ENCODE results near the gene TLL1. TPM values are rescaled to one million over a fixed set of nuclear protein-coding genes. Genes with fewer than 3 reads are reported as not detected.
A peak's percentile ranks its signal among the peaks of the same experiment; 100 is the strongest.

TLL1 gene
- total RNA-seq, 1 experiment from 2014 or later, result 0.37 TPM

GRCh38 chr4:165971933-165972332 lies 98.9 kb downstream of the TLL1 start:
- Histone ChIP-seq H3K27ac (ENCODE audit: low read depth, low read length) (no peak overlapping the region), H2AFZ (ENCODE audit: low read depth, low read length, poor library complexity, severe bottlenecking) (no peak overlapping the region), H3K9me2 (ENCODE audit: insufficient read depth) (no peaks in the 10 kb centered on the region), H3K36me3 (ENCODE audit: control insufficient read depth in 1 of 2, insufficient read depth in 2 of 2, low read length in 2 of 2) (no peaks in the 10 kb centered on the region), H4K20me1 (ENCODE audit: insufficient read depth) (no peaks in the 10 kb centered on the region), H3K4me1 (ENCODE audit: control insufficient read depth in 1 of 2, insufficient read depth in 2 of 2, low read length in 2 of 2) (peaks cover 0 to 21% of the 10 kb centered on the region in 2 experiments; a peak in 2 of 4 replicates), H3K79me2 (ENCODE audit: insufficient read depth, low read length) (no peaks in the 10 kb centered on the region), H3K4me2 (ENCODE audit: low read length) (peak overlapping the region; percentile 18; the same call in 1 of the 2 replicates), H3K9me3 (ENCODE audit: control insufficient read depth in 1 of 2, insufficient read depth in 1 of 2, low read depth in 1 of 2, low read length in 2 of 2) (no peaks in the 10 kb centered on the region), H3K9ac (ENCODE audit: low read length) (no peak overlapping the region), H3K27me3 (ENCODE audit: insufficient read depth, low read length) (no peaks in the 10 kb centered on the region), H3K4me3 (replicated peaks in 1 of 2; ENCODE audit: low read depth in 1 of 2, low read length in 2 of 2) (no peak overlapping the region)
- POLR2A ChIA-PET, result no interaction called here
- peak; percentile 20; the same call in 1 of the 2 replicates for ATAC-seq
- no TSS peak for BruUV-seq (replicated peaks)
- DNase-seq (ENCODE audit: low read depth, low spot score), result no peak
- TF ChIP-seq EGR1 (IDR thresholded peaks at IDR 0.05; ENCODE audit: low read depth) (no peak), TCF7L2 (IDR thresholded peaks at IDR 0.05; ENCODE audit: borderline replicate concordance, extremely low read depth, insufficient read depth, insufficient read length) (no peak), REST (IDR thresholded peaks at IDR 0.05; ENCODE audit: low read depth) (no peak), CEBPB (IDR thresholded peaks at IDR 0.05; ENCODE audit: low read depth) (peak; percentile 17; the same call in 1 of the 2 replicates), FOSL1 (IDR thresholded peaks at IDR 0.05; ENCODE audit: low read depth) (no peak), SIN3A (IDR thresholded peaks at IDR 0.05; ENCODE audit: low read depth) (no peak), JUND (IDR thresholded peaks at IDR 0.05) (peak; percentile 8; the same call in 1 of the 2 replicates), ELF1 (IDR thresholded peaks at IDR 0.05; ENCODE audit: borderline replicate concordance, low read depth) (no peak), ZBTB33 (IDR thresholded peaks at IDR 0.05; ENCODE audit: extremely low read depth, insufficient replicate concordance, low read length) (no peak), EZH2 (IDR thresholded peaks at IDR 0.05) (no peak)
- intact Hi-C loops (cut with micrococcal nuclease), result no loop called here
- RAD21 ChIA-PET (ENCODE audit: low non-redundant PET in 1 of 2, low total read pairs in 2 of 2, uncharacterized antibody in 2 of 2, unreplicated experiment in 2 of 2), result no interaction called here
- CTCF ChIA-PET, result no interaction called here

Data from HCT116 (cell line).